HepG2 (cell line): ENCODE data around the gene TIMM23. TPM values are rescaled to one million over a fixed set of nuclear protein-coding genes. Genes with fewer than 3 reads are reported as not detected.

Experiments used
- ARNT ChIP-seq: fragments of 450-650 bp; IDR thresholded peaks from 2 replicates; pipeline ENCODE4 v1.6.1; 2017
- DBP ChIP-seq: sonication (generic); formaldehyde crosslinking; IDR thresholded peaks from 2 replicates; pipeline ENCODE4 v1.4.0; 2020; ENCODE audit warnings: missing genetic modification reagents; ENCODE audit errors: not compliant biosample characterization
- EED ChIP-seq: sonication (generic); formaldehyde crosslinking; IDR thresholded peaks from 2 replicates; pipeline ENCODE4 v1.5.0; 2020; ENCODE audit warnings: mild to moderate bottlenecking, missing genetic modification reagents
- HES4 ChIP-seq: sonication (generic); formaldehyde crosslinking; IDR thresholded peaks from 2 replicates; pipeline ENCODE4 v1.9.0; 2021; ENCODE audit warnings: mild to moderate bottlenecking, missing genetic modification reagents, borderline replicate concordance
- HINFP ChIP-seq: sonication (generic); formaldehyde crosslinking; IDR thresholded peaks from 2 replicates; pipeline ENCODE4 v1.4.0; 2020; ENCODE audit warnings: low read depth, mild to moderate bottlenecking, missing genetic modification reagents
- HNRNPUL1 ChIP-seq: fragments of 200-400 bp; formaldehyde crosslinking; IDR thresholded peaks from 2 replicates; pipeline ENCODE4 v1.6.1; 2017; ENCODE audit warnings: low read depth, mild to moderate bottlenecking, low read length, moderate library complexity
- KIAA2018 ChIP-seq: sonication (generic); formaldehyde crosslinking; IDR thresholded peaks from 2 replicates; pipeline ENCODE4 v1.5.0; 2020; ENCODE audit warnings: mild to moderate bottlenecking, missing genetic modification reagents, borderline replicate concordance
- POLR2A ChIP-seq, 2 experiments: IDR thresholded peaks; 2 replicates each; pipeline ENCODE4 v1.6.1; 2011; ENCODE audit warnings: low read depth in 2 of 2, low read length in 2 of 2, mild to moderate bottlenecking in 1 of 2, moderate library complexity in 1 of 2; ENCODE audit not compliant: insufficient read depth in 1 of 2
- REPIN1 ChIP-seq: sonication (generic); formaldehyde crosslinking; IDR thresholded peaks from 2 replicates; pipeline ENCODE4 v1.8.0; 2022; ENCODE audit warnings: missing genetic modification reagents, low read depth, mild to moderate bottlenecking, borderline replicate concordance
- SKI ChIP-seq: fragments of 450-650 bp; IDR thresholded peaks from one replicate; pipeline ENCODE4 v1.6.1; 2018; ENCODE audit warnings: mild to moderate bottlenecking; ENCODE audit not compliant: partially characterized antibody
- TFAP4 ChIP-seq: sonication (generic); IDR thresholded peaks from 2 replicates; pipeline ENCODE4 v1.6.1; 2016; ENCODE audit warnings: low read depth, borderline replicate concordance
- ZBTB7B ChIP-seq: sonication (generic); formaldehyde crosslinking; IDR thresholded peaks from 2 replicates; pipeline ENCODE4 v1.4.0; 2020; ENCODE audit warnings: missing genetic modification reagents
- ZNF549 ChIP-seq: sonication (generic); formaldehyde crosslinking; IDR thresholded peaks from 2 replicates; pipeline ENCODE4 v1.5.0; 2020; ENCODE audit warnings: missing genetic modification reagents
- ZNF800 ChIP-seq: sonication (generic); formaldehyde crosslinking; IDR thresholded peaks from 2 replicates; pipeline ENCODE4 v1.4.0; 2020; ENCODE audit warnings: missing genetic modification reagents
- ZSCAN21 ChIP-seq: sonication (generic); formaldehyde crosslinking; IDR thresholded peaks from 2 replicates; pipeline ENCODE4 v1.8.0; 2022; ENCODE audit warnings: mild to moderate bottlenecking, missing genetic modification reagents, moderate library complexity, borderline replicate concordance
- polyA plus RNA-seq, 8 experiments: library from polyadenylated mRNA; depleted of rRNA in 3 of 8; stranded (reverse) in 7 of 8; unstranded in 1 of 8; fragments of >200 nt; fragmentation: Illumina TruSeq in 4 of 8; extraction: Trizol in 4 of 8; gene quantifications; 2 replicates each; pipeline versions ENCODE4 v1.2.1 to v1.2.3, GENCODE V29; 2011 to 2016; ENCODE audit warnings: low read depth in 4 of 8, missing spikeins in 1 of 8, mixed read lengths in 1 of 8; ENCODE audit not compliant: insufficient read depth in 1 of 8
- total RNA-seq, 5 experiments: library from RNA; depleted of rRNA; stranded (reverse); fragments of >200 nt; fragmentation: Illumina TruSeq; extraction: Trizol; gene quantifications; 2 replicates each; pipeline ENCODE4 v1.2.3, GENCODE V29; 2016; ENCODE audit warnings: low read depth in 1 of 5

The TIMM23 gene
- total and polyA plus RNA-seq, 2 of the 13 experiments (the other 11 are each of a cell fraction or from before 2014, with no cell fraction given) = 80.2 to 98.6 TPM

GRCh38 chr10:46022978-46023702 lies 50.9 kb downstream of the TIMM23 start (continued):
- no peak for TF ChIP-seq KIAA2018 (CRISPR knock-in tag)
- TF ChIP-seq HES4 = peak; percentile 71; the same call in 1 of the 2 replicates
- peak; percentile 83 for TF ChIP-seq ZNF800 (CRISPR knock-in tag)
- TF ChIP-seq REPIN1 (CRISPR knock-in tag) = peak; percentile 93
- TF ChIP-seq HINFP (CRISPR knock-in tag) = peak; percentile 63; the same call in 1 of the 2 replicates
- peak; percentile 93 for TF ChIP-seq TFAP4
- no peak for TF ChIP-seq ZNF549 (CRISPR knock-in tag)
- TF ChIP-seq ZSCAN21 (CRISPR knock-in tag) = peak; percentile 94
- no peak for TF ChIP-seq ARNT
- TF ChIP-seq ZBTB7B (CRISPR knock-in tag) = 0 out of 2 replicates have a peak, but pooled peaks have one; percentile 65
- peak; percentile 88 for TF ChIP-seq SKI
- peak; percentile 90 for TF ChIP-seq DBP (CRISPR knock-in tag)
- peak; percentile 47; the same call in 1 of the 2 replicates for TF ChIP-seq EED
- peak; percentile 97 to 99 for TF ChIP-seq POLR2A (IDR thresholded peaks at IDR 0.05; ENCODE audit: insufficient read depth in 1 of 2, low read depth in 2 of 2, low read length in 2 of 2)
- no peak; the same call in 1 of the 2 replicates for TF ChIP-seq HNRNPUL1
